ENCODE data around the gene DCBLD2. TPM values are rescaled to one million over a fixed set of nuclear protein-coding genes. Genes with fewer than 3 reads are reported as not detected.

Gene DCBLD2
- 18.6 and 19.3 TPM in 2 replicates for total RNA-seq (2014; rRNA removed; shearing (Covaris generic); ENCODE audit: low replicate concordance)

DNA sequence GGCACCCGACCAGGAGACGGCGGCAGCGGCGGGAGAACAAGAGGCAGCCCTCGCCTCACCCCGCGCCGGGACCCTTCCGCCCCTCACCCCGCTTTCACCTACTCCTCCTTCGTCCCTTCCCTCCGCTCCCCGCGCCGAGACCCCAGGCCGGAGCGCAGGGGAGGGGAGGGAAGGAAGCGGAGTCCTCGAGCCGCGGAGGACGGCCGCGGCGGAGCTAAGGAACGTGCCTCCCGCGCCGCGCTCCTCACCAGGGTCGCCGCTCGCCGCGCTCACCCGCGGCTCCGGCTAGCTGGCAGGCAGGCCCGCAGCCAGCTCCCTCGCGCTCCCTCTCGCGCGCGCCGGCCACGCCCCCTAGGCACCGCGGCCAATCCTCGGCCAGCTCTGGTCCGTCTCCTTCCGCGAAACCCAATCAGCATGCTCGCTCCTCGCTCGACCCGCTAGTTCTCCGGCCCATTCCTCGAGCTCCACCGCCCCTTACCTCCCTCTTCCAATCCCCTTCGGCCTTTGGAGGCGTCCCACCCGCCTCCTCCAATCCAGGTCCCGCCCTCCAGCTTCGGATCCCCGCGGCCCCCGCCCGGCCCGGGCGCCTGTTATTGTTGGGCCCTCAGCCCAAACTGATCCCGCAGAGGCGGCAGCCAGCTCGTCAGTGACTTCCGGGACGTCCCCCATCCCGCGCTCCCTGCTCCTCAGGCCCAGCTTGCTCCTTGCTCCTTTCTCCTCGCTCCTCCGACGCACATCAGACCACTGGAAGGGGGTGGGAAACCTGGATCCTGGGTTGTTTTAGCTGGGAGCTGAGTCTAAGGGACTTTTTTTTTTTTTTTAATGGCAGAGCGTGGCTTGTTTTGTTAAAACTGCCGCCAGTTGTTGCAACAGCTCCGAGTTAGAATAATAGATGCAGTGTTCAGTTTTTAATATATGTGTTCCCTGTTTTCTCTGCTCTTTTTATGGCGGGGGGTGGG, at the start of gene DCBLD2:
Gene DCBLD2, minus strand, starts transcription at position 304 of the 959 bp plus-strand sequence. CDS start 369 bp downstream, outside the sequence.
- peaks cover 3% of the 10 kb centered on the region for H3K36me3 ChIP-seq
- no peaks in the 10 kb centered on the region for H3K27me3 ChIP-seq
- H3K4me3 ChIP-seq, result peak within 1 kb of the TSS; percentile 96
- DNase-seq, result peak; percentile 100
- H3K9me3 ChIP-seq, result no peaks in the 10 kb centered on the region

DNA sequence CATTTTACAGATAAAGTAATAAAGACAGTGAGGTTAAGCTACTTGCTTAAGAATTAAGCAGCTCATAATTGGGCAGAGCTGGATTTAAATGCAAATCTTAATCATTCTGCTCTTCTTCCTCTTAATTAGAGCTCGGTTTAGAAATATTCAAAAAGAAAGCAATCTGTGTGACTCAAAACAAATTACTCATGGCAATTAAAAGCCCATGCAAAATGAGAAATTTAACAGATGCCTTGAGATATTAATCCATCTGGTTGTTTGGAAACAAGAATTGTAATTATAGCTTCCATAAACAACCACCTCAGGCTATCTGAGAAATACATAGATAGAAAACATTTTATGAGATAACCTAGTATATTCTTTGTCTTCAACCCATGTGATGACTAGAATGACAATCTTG, 44.2 kb upstream of the DCBLD2 start:
- H3K27me3 ChIP-seq, result no peaks in the 10 kb centered on the region
- no peak overlapping the region for H3K4me3 ChIP-seq
- no peak for DNase-seq
- H3K9me3 ChIP-seq, result peaks cover 11% of the 10 kb centered on the region
- H3K36me3 ChIP-seq, result no peaks in the 10 kb centered on the region; the same call in 1 of the 2 replicates

DNA sequence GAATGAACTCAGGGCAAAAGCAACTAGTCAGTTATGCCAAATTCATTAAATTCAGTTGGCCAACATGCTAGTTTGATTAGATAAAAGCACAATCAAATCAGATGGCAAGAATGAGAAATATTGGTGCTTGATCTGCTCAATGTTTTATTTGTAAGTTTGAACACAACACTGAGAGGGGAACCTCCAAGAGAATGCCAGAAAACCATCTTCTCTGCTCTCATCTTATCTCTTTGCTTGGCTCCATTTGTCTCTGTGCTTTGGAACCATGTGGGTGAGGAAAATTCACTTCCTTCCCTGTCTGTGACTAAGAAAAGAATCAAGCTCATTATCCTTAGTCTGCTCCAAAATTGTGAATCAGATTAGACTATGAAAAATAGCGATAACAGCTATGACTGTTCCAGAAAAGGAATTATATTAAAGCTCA, 43.6 kb upstream of the DCBLD2 start:
- no peak overlapping the region for H3K4me3 ChIP-seq
- H3K27me3 ChIP-seq, result no peaks in the 10 kb centered on the region
- no peak for DNase-seq
- H3K9me3 ChIP-seq, result peaks cover 11% of the 10 kb centered on the region
- no peaks in the 10 kb centered on the region for H3K36me3 ChIP-seq

- DNase-seq, result no peak
- peaks cover 22% of the 10 kb centered on the region for H3K9me3 ChIP-seq
- no peaks in the 10 kb centered on the region for H3K27me3 ChIP-seq
- no peaks in the 10 kb centered on the region for H3K36me3 ChIP-seq
- no peak overlapping the region for H3K4me3 ChIP-seq
These were observed 28.9 kb upstream of the DCBLD2 start for GRCh38 chr3:98930413-98930812.

GRCh38 chr3:98921957-98922356, 20.5 kb upstream of the DCBLD2 start:
- H3K9me3 ChIP-seq, result no peaks in the 10 kb centered on the region
- no peak overlapping the region for H3K4me3 ChIP-seq
- no peaks in the 10 kb centered on the region for H3K27me3 ChIP-seq
- no peak for DNase-seq
- H3K36me3 ChIP-seq, result no peaks in the 10 kb centered on the region

- no peaks in the 10 kb centered on the region for H3K9me3 ChIP-seq
- H3K4me3 ChIP-seq, result no peak overlapping the region
- no peaks in the 10 kb centered on the region for H3K36me3 ChIP-seq
- H3K27me3 ChIP-seq, result no peaks in the 10 kb centered on the region
- DNase-seq, result no peak
These were observed 18.7 kb upstream of the DCBLD2 start for GRCh38 chr3:98920166-98920565.

DNA sequence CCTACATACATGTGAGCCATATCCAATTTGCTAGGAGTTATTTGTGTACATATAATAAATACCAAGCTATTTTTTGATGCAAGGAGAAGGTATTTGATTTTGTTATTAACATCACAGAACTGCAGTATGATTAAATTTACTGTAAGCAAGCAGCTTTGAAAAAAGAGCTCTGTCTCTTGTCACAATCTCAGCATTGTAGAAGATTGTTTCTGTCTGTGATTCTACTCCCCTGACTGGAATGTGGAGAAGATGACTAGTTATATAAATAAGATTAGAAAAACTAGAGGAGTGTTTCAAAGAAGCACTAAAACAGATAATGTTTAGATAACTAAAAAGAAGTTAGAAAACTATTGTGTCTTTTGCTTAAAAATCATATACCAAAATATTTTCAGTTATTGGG, 17.1 kb upstream of the DCBLD2 start:
- Histone ChIP-seq H3K27me3 (no peaks in the 10 kb centered on the region), H3K4me3 (no peak overlapping the region), H3K36me3 (no peaks in the 10 kb centered on the region), H3K9me3 (no peaks in the 10 kb centered on the region)
- no peak for DNase-seq

GRCh38 chr3:98917608-98918007, 16.1 kb upstream of the DCBLD2 start:
- DNase-seq, result no peak
- Histone ChIP-seq H3K4me3 (no peak overlapping the region), H3K36me3 (no peaks in the 10 kb centered on the region)

GRCh38 chr3:98914210-98915080, 12.9 kb upstream of the DCBLD2 start:
- Histone ChIP-seq H3K27me3 (no peaks in the 10 kb centered on the region), H3K4me3 (no peak overlapping the region), H3K36me3 (no peaks in the 10 kb centered on the region), H3K9me3 (peaks cover 4% of the 10 kb centered on the region; the same call in 1 of the 2 replicates)
- DNase-seq, result no peak

More at GRCh38 chr3:98917608-98918007, 16.1 kb upstream of the DCBLD2 start:
- no peaks in the 10 kb centered on the region for H3K27me3 ChIP-seq
- H3K9me3 ChIP-seq, result no peaks in the 10 kb centered on the region

DNA sequence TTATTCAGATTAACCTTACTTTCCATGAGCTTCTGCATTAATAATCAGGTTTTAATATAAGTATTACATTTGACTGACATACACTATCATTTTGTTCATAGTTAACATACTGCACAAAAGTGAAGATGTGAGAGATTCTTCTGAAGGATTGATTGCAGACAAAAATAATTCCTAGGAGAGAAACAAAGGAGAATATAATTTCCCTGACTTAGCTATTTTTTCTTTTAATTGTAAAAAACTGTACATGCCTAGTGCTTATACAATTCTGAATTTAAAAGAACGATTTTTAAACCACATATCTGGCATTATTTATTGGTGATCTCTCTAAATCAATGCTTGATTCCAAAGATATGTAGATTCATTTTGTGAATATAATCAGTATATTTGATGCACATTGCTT, 11.0 kb upstream of the DCBLD2 start:
- no peaks in the 10 kb centered on the region for H3K36me3 ChIP-seq
- peaks cover 10% of the 10 kb centered on the region for H3K9me3 ChIP-seq
- no peak for DNase-seq
- no peak overlapping the region for H3K4me3 ChIP-seq
- no peaks in the 10 kb centered on the region for H3K27me3 ChIP-seq

DNA sequence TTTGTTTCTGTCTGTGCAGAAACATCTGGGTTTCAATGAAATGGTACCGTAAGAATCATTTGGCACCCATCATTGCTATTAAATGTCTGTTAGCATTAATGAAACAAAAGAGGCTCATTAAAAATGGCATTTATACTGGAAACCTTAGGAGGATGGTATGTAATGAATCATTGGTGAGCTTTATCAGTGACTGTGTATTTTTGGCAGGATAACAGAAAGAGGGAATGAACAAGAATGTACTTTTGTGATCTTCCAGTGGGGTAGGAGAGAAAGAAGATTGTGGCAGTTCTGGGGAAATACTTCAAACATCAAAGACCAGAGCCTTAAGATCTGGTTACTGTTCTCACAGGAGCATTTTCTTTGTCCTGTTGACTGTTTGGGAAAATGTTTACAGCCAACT, 4.7 kb upstream of the DCBLD2 start:
- no peaks in the 10 kb centered on the region for H3K27me3 ChIP-seq
- H3K4me3 ChIP-seq, result no peak overlapping the region
- peaks cover 10% of the 10 kb centered on the region for H3K9me3 ChIP-seq
- H3K36me3 ChIP-seq, result no peaks in the 10 kb centered on the region
- DNase-seq, result no peak

- DNase-seq, result no peak
- Histone ChIP-seq H3K27me3 (no peaks in the 10 kb centered on the region), H3K4me3 (no peak overlapping the region), H3K9me3 (peaks cover 2% of the 10 kb centered on the region), H3K36me3 (no peaks in the 10 kb centered on the region; the same call in 1 of the 2 replicates)
These were observed 2.4 kb upstream of the DCBLD2 start for GRCh38 chr3:98903705-98904481.

DNA sequence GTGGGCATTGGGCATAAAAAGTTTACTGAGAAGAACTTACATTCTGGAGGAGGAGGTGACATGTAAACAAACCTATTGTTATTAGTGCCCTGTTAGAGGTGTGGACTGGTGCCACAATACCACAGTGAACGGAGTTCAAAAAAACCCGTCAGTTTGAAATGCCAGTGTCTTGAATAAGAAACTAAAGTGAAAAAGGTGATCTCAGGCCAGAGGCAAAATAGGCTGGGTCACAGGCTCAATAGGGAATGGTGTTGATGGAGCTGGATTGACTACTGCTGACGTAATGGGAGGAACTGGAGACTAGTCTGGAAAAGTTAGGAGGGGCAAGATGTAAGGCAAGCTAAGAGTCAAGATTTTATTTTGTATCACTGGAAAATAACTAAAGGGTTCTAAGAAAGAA, 1.6 kb upstream of the DCBLD2 start:
- Histone ChIP-seq H3K9me3 (peaks cover 1% of the 10 kb centered on the region; the same call in 1 of the 2 replicates), H3K27me3 (no peaks in the 10 kb centered on the region), H3K36me3 (no peaks in the 10 kb centered on the region; the same call in 1 of the 2 replicates), H3K4me3 (no peak overlapping the region)
- DNase-seq, result no peak

DNA sequence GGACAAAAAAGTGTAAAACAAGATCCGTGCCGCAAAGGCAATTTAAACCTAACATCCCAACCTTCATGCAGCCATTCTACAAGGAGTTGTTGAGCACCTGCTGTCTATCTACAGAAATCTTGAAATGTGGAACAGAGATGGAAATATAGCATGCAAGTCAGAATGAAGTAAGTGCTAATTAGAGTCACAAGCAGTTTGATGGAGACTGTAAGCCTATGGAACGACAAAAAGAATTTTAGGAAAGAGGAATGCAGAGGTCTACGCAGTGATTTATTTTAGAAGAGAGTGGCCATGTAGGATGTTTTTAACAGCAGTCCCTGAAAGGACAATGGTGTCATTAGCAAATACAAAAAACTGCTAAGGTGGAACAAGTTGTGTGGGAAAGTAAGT, 851 bp upstream of the DCBLD2 start:
- DNase-seq, result no peak
- H3K9me3 ChIP-seq, result no peaks in the 10 kb centered on the region
- H3K36me3 ChIP-seq, result no peaks in the 10 kb centered on the region; the same call in 1 of the 2 replicates
- no peaks in the 10 kb centered on the region for H3K27me3 ChIP-seq
- peak overlapping the region; percentile 53 for H3K4me3 ChIP-seq

GRCh38 chr3:98901119-98901391, 440 bp downstream of the DCBLD2 start:
- Histone ChIP-seq H3K9me3 (no peaks in the 10 kb centered on the region), H3K36me3 (peaks cover 7% of the 10 kb centered on the region), H3K27me3 (no peaks in the 10 kb centered on the region), H3K4me3 (peak overlapping the region; percentile 96)
- DNase-seq, result peak; percentile 67

- Histone ChIP-seq H3K27me3 (no peaks in the 10 kb centered on the region), H3K4me3 (peak overlapping the region; percentile 96), H3K9me3 (no peaks in the 10 kb centered on the region), H3K36me3 (peaks cover 9% of the 10 kb centered on the region)
- no peak for DNase-seq
These were observed 1.0 kb downstream of the DCBLD2 start for GRCh38 chr3:98900265-98901118.

Data from MG63 (cell line).